HCT116 (cell line): ENCODE measurements around the gene CHDH. TPM values are rescaled to one million over a fixed set of nuclear protein-coding genes. Genes with fewer than 3 reads are reported as not detected.

Experiments used
- ATAC-seq: fragments of 200-7000 bp; cut with Tn5 transposase; 2 replicates; pipeline ENCODE4 v1.9.1; 2020; ENCODE audit warnings: mild to moderate bottlenecking, moderate library complexity
- BruUV-seq: library from RNA; stranded (reverse); fragments of 400-500 nt; replicated peaks from 2 replicates; lab custom pipeline; 2021; lab: Mats Ljungman, UMichigan
- CTCF ChIA-PET: fragments of 300-600 bp; sonication (Branson Sonifier 250); formaldehyde crosslinking; loops from one replicate; lab custom pipeline; 2021; ENCODE audit warnings: antibody characterized with exemption; lab: Charles Lee
- POLR2A ChIA-PET: fragments of 300-600, 350-600 bp; sonication (Branson Sonifier 250); formaldehyde crosslinking; loops from one replicate; lab custom pipeline; 2021; ENCODE audit warnings: antibody characterized with exemption; lab: Charles Lee
- RAD21 ChIA-PET, 2 experiments: fragments of 300-600 bp; sonication (Branson Sonifier 250); formaldehyde crosslinking; loops; one replicate each; lab custom pipeline; 2023; ENCODE audit warnings: low total read pairs in 2 of 2; ENCODE audit not compliant: uncharacterized antibody in 2 of 2, unreplicated experiment in 2 of 2, low non-redundant PET in 1 of 2; lab: Charles Lee
- DNase-seq: peaks from one replicate; pipeline ENCODE4 v3.0.0-alpha.2; 2010; ENCODE audit warnings: low read depth, low spot score
- H2AFZ ChIP-seq: fragments of 200-600 bp; shearing (Covaris generic), sonication (generic); 2 replicates; pipeline ENCODE4 v1.6.1; 2017; ENCODE audit warnings: low read depth, mixed run types, mixed read lengths, antibody characterized with exemption, low read length; ENCODE audit not compliant: poor library complexity, severe bottlenecking
- H3K27ac ChIP-seq: 2 replicates; pipeline ENCODE4 v1.5.1; 2012; ENCODE audit warnings: low read depth, low read length
- H3K27me3 ChIP-seq: fragments of 200-600 bp; sonication (generic); 2 replicates; pipeline ENCODE4 v1.6.1; 2016; ENCODE audit warnings: mixed run types, low read length, mixed read lengths; ENCODE audit not compliant: insufficient read depth
- H3K36me3 ChIP-seq, 2 experiments: fragments of 200-500 bp in 1 of 2; fragments of 200-600 bp in 1 of 2; sonication (Bioruptor generic) in 1 of 2; sonication (generic) in 1 of 2; 2 replicates each; pipeline versions ENCODE4 v1.5.1 to v1.6.1; 2014 to 2016; ENCODE audit warnings: low read length in 2 of 2, inconsistent platforms in 1 of 2, mixed read lengths in 1 of 2, mixed run types in 1 of 2; ENCODE audit not compliant: insufficient read depth in 2 of 2, control insufficient read depth in 1 of 2
- H3K4me1 ChIP-seq, 2 experiments: fragments of 200-600 bp in 1 of 2; sonication (generic) in 1 of 2; 2 replicates each; pipeline versions ENCODE4 v1.5.1 to v1.6.1; 2012 to 2017; ENCODE audit warnings: low read length in 2 of 2, inconsistent platforms in 1 of 2, mild to moderate bottlenecking in 1 of 2, mixed read lengths in 1 of 2, mixed run types in 1 of 2, moderate library complexity in 1 of 2; ENCODE audit not compliant: insufficient read depth in 2 of 2, control insufficient read depth in 1 of 2
- H3K4me2 ChIP-seq: fragments of 200-600 bp; sonication (generic); 2 replicates; pipeline ENCODE4 v1.6.1; 2017; ENCODE audit warnings: mixed run types, low read length, mixed read lengths
- H3K4me3 ChIP-seq, 2 experiments: fragments of 200-600 bp in 1 of 2; sonication (generic) in 1 of 2; replicated peaks in 1 of 2; 2 replicates each; pipeline ENCODE4 v1.5.1; 2011 to 2016; ENCODE audit warnings: low read length in 2 of 2, control low read depth in 1 of 2, low read depth in 1 of 2, mild to moderate bottlenecking in 1 of 2, mixed read lengths in 1 of 2, mixed run types in 1 of 2
- H3K79me2 ChIP-seq: fragments of 200-600 bp; sonication (generic); 2 replicates; pipeline ENCODE4 v1.6.1; 2017; ENCODE audit warnings: mild to moderate bottlenecking, mixed run types, low read length, moderate library complexity, mixed read lengths; ENCODE audit not compliant: insufficient read depth
- H3K9ac ChIP-seq: fragments of 200-600 bp; sonication (generic); 2 replicates; pipeline ENCODE4 v1.6.1; 2016; ENCODE audit warnings: low read length, mixed read lengths
- H3K9me2 ChIP-seq: fragments of 200-600 bp; sonication (generic), shearing (Covaris generic); 2 replicates; pipeline ENCODE4 v1.6.1; 2017; ENCODE audit warnings: mixed run types, mild to moderate bottlenecking, moderate library complexity; ENCODE audit not compliant: insufficient read depth
- H3K9me3 ChIP-seq, 2 experiments: fragments of 200-500 bp in 1 of 2; fragments of 200-600 bp in 1 of 2; sonication (Bioruptor generic) in 1 of 2; sonication (generic) in 1 of 2; 2 replicates each; pipeline ENCODE4 v1.6.1; 2014 to 2017; ENCODE audit warnings: low read length in 2 of 2, mixed read lengths in 2 of 2, inconsistent platforms in 1 of 2, low read depth in 1 of 2, mild to moderate bottlenecking in 1 of 2, mixed run types in 1 of 2, moderate library complexity in 1 of 2; ENCODE audit not compliant: control insufficient read depth in 1 of 2, insufficient read depth in 1 of 2
- H4K20me1 ChIP-seq: fragments of 200-600 bp; sonication (generic), shearing (Covaris generic); 2 replicates; pipeline ENCODE4 v1.6.1; 2017; ENCODE audit warnings: mixed run types, mild to moderate bottlenecking, moderate library complexity; ENCODE audit not compliant: insufficient read depth
- ATF3 ChIP-seq: IDR thresholded peaks from 2 replicates; pipeline ENCODE4 v1.6.1; 2012
- CTCF ChIP-seq, 3 experiments: fragments of 200-600 bp in 1 of 3; sonication (generic) in 1 of 3; IDR thresholded peaks in 2 of 3; conservative IDR thresholded peaks in 1 of 3; 2 replicates each; pipeline ENCODE4 v1.5.1; 2012 to 2017; ENCODE audit warnings: low read depth in 2 of 3, low read length in 2 of 3, antibody characterized with exemption in 1 of 3, borderline replicate concordance in 1 of 3, control low read depth in 1 of 3, mild to moderate bottlenecking in 1 of 3, mixed read lengths in 1 of 3, mixed run types in 1 of 3, moderate library complexity in 1 of 3; ENCODE audit not compliant: insufficient read depth in 1 of 3
- EGR1 ChIP-seq: IDR thresholded peaks from 2 replicates; pipeline ENCODE4 v1.6.1; 2012; ENCODE audit warnings: low read depth
- ELF1 ChIP-seq: IDR thresholded peaks from 2 replicates; pipeline ENCODE4 v1.6.1; 2012; ENCODE audit warnings: low read depth, borderline replicate concordance
- EZH2phosphoT487 ChIP-seq: fragments of 200-600 bp; IDR thresholded peaks from 2 replicates; pipeline ENCODE4 v1.6.1; 2018; ENCODE audit warnings: antibody characterized with exemption, borderline replicate concordance
- MAX ChIP-seq: IDR thresholded peaks from 2 replicates; pipeline ENCODE4 v1.6.1; 2012
- POLR2AphosphoS5 ChIP-seq: IDR thresholded peaks from 2 replicates; pipeline ENCODE4 v1.6.1; 2011; ENCODE audit warnings: mild to moderate bottlenecking, low read depth, low read length, moderate library complexity
- RAD21 ChIP-seq: IDR thresholded peaks from 2 replicates; pipeline ENCODE4 v1.6.1; 2012; ENCODE audit warnings: low read depth, mild to moderate bottlenecking
- SIN3A ChIP-seq: IDR thresholded peaks from 2 replicates; pipeline ENCODE4 v1.6.1; 2012; ENCODE audit warnings: low read depth
- SP1 ChIP-seq: IDR thresholded peaks from 2 replicates; pipeline ENCODE4 v1.6.1; 2012; ENCODE audit warnings: low read depth
- YY1 ChIP-seq: IDR thresholded peaks from 2 replicates; pipeline ENCODE4 v1.6.1; 2011; ENCODE audit warnings: low read length, low read depth, moderate library complexity, mild to moderate bottlenecking; ENCODE audit not compliant: insufficient replicate concordance; ENCODE audit errors: extremely low read depth
- ZBTB33 ChIP-seq: IDR thresholded peaks from 2 replicates; pipeline ENCODE4 v1.6.1; 2011; ENCODE audit warnings: mild to moderate bottlenecking, low read length, moderate library complexity; ENCODE audit not compliant: insufficient replicate concordance; ENCODE audit errors: extremely low read depth
- ZFX ChIP-seq: fragments of 450-650 bp; IDR thresholded peaks from 2 replicates; pipeline ENCODE4 v1.6.1; 2017
- intact Hi-C: fragments of 100-400 bp; cut with micrococcal nuclease; formaldehyde crosslinking; loops from 2 replicates; pipeline ENCODE4 v1.10.0; 2022
- total RNA-seq: library from RNA; stranded (reverse); gene quantifications from one replicate; pipeline ENCODE4 v1.2.1, GENCODE V29; 2021; ENCODE audit not compliant: unreplicated experiment

Gene CHDH
- total RNA-seq, 1 experiment from 2014 or later, result 10.8 TPM

- H3K4me2 ChIP-seq, result no peak overlapping the region
- H3K9me3 ChIP-seq, result no peaks in the 10 kb centered on the region
- no peaks in the 10 kb centered on the region for H3K9me2 ChIP-seq
- POLR2A ChIA-PET, result interaction anchor here (1.0 kb wide), 1 partner anchor 17 kb away, joined by 4 read pairs; no protein-coding TSS in a partner anchor
- no peak overlapping the region for H3K4me3 ChIP-seq
- intact Hi-C loops, result no loop called here
- RAD21 ChIA-PET, result no interaction called here
- H3K9ac ChIP-seq, result no peak overlapping the region
- DNase-seq, result no peak
- CTCF ChIA-PET, result no interaction called here
- no peaks in the 10 kb centered on the region for H3K4me1 ChIP-seq
- no peaks in the 10 kb centered on the region for H4K20me1 ChIP-seq
- no peak overlapping the region for H2AFZ ChIP-seq
- no peak overlapping the region for H3K27ac ChIP-seq
- no peaks in the 10 kb centered on the region for H3K79me2 ChIP-seq
- ATAC-seq, result no peak
- no peaks in the 10 kb centered on the region for H3K27me3 ChIP-seq
- peaks cover 0 to 2% of the 10 kb centered on the region in 2 experiments; a peak in 1 of 4 replicates for H3K36me3 ChIP-seq
- BruUV-seq, result no TSS peak
- TF ChIP-seq MAX (no peak), RAD21 (no peak), CTCF (IDR thresholded peaks at IDR 0.05 in 2 of 3, conservative IDR thresholded peaks at IDR 0.05 in 1 of 3; ENCODE audit: borderline replicate concordance in 1 of 3, insufficient read depth in 1 of 3, low read depth in 2 of 3, low read length in 2 of 3) (no peak), YY1 (no peak), ELF1 (no peak), ZBTB33 (no peak), POLR2AphosphoS5 (no peak), SIN3A (no peak), EGR1 (no peak), EZH2phosphoT487 (no peak), ATF3 (no peak), ZFX (no peak), SP1 (no peak)
- TF ChIP-seq, all 23 proteins: peak for 0
Observed at GRCh38 chr3:53828581-53828980, 17.6 kb downstream of the CHDH start.
